HUES64 (cell line): ENCODE data around the gene MAP3K20.
"Not testable (repeated sequence)": the region's sequence is repeated elsewhere in the genome, so short reads cannot be mapped to it uniquely, and the experiment has no call there.

Experiments used
- H3K27ac ChIP-seq: 2 replicates; pipeline ENCODE4 v1.7.0; 2013; ENCODE audit warnings: low read depth, low read length, inconsistent platforms
- H3K27me3 ChIP-seq: 2 replicates; pipeline ENCODE4 v1.6.1; 2013; ENCODE audit warnings: mild to moderate bottlenecking, low read length; ENCODE audit not compliant: insufficient read depth
- H3K36me3 ChIP-seq: 2 replicates; pipeline ENCODE4 v1.6.1; 2013; ENCODE audit warnings: mild to moderate bottlenecking, low read length; ENCODE audit not compliant: insufficient read depth
- H3K4me1 ChIP-seq: 2 replicates; pipeline ENCODE4 v1.6.1; 2013; ENCODE audit warnings: mild to moderate bottlenecking, low read length, moderate library complexity; ENCODE audit not compliant: insufficient read depth
- H3K4me3 ChIP-seq: 2 replicates; pipeline ENCODE4 v1.5.1; 2013; ENCODE audit warnings: mild to moderate bottlenecking, low read length, moderate library complexity
- H3K9ac ChIP-seq: 2 replicates; pipeline ENCODE4 v1.6.1; 2013; ENCODE audit warnings: mild to moderate bottlenecking, low read depth, low read length
- H3K9me3 ChIP-seq: 2 replicates; pipeline ENCODE4 v1.6.1; 2013; ENCODE audit warnings: low read depth, low read length; ENCODE audit not compliant: insufficient read depth
- WGBS: fragments of 150-250, 120-280 bp; methylation state at CpG from one replicate; pipeline ENCODE4 v1.1.7; 2013; ENCODE audit warnings: missing lambda C conversion rate; 5-methylcytosine and 5-hydroxymethylcytosine counted together

MAP3K20 gene

GRCh38 chr2:173286153-173286809 is 210.6 kb downstream of the MAP3K20 start:
- H3K4me1 ChIP-seq = no peaks in the 10 kb centered on the region
- H3K27ac ChIP-seq = no peak overlapping the region
- no peaks in the 10 kb centered on the region for H3K36me3 ChIP-seq
- H3K4me3 ChIP-seq = no peak overlapping the region
- peaks cover 8% of the 10 kb centered on the region for H3K9me3 ChIP-seq
- 76% methylated on average over 6 of the region's 7 CpGs for WGBS
- no peaks in the 10 kb centered on the region for H3K27me3 ChIP-seq
- H3K9ac ChIP-seq = no peak overlapping the region

GRCh38 chr2:173287594-173287993 is 211.9 kb downstream of the MAP3K20 start:
- Histone ChIP-seq H3K36me3 (no peaks in the 10 kb centered on the region), H3K27ac (no peak overlapping the region), H3K9me3 (peaks cover 11% of the 10 kb centered on the region), H3K27me3 (no peaks in the 10 kb centered on the region), H3K4me1 (no peaks in the 10 kb centered on the region), H3K4me3 (no peak overlapping the region), H3K9ac (no peak overlapping the region)
- WGBS = 83% methylated on average over 2 of the region's 2 CpGs

DNA sequence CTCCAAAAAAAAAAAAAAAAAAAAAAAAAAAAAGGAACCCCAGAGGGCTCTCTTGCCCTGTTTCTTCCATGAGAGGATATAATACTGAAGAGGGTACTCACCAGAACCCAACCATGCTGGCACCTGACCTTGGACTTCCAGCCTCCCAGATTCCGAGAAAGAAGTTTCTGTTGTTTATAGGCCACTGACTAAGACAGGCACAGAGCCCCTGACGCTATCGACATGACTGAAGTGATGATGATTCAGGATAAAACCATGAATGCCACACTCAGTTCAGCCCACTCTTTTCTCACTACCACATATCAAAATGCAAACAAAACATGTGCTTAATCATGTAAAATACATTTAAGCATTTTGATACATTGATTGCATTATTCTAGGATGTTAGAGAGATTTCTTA is 212.9 kb downstream of the MAP3K20 start:
- Histone ChIP-seq H3K27me3 (no peaks in the 10 kb centered on the region), H3K4me1 (no peaks in the 10 kb centered on the region), H3K9ac (no peak overlapping the region), H3K36me3 (no peaks in the 10 kb centered on the region), H3K4me3 (no peak overlapping the region), H3K27ac (no peak overlapping the region), H3K9me3 (peaks cover 9% of the 10 kb centered on the region; the same call in 1 of the 2 replicates)
- WGBS = 98% methylated on average over 3 of the region's 3 CpGs

GRCh38 chr2:173290046-173290445 is 214.4 kb downstream of the MAP3K20 start:
- Histone ChIP-seq H3K4me1 (no peaks in the 10 kb centered on the region), H3K9ac (no peak overlapping the region), H3K9me3 (peaks cover 12% of the 10 kb centered on the region; the same call in 1 of the 2 replicates), H3K4me3 (no peak overlapping the region), H3K27me3 (no peaks in the 10 kb centered on the region), H3K36me3 (no peaks in the 10 kb centered on the region), H3K27ac (no peak overlapping the region)
- no CpG with 5 or more reads among the region's 2 CpGs for WGBS

DNA sequence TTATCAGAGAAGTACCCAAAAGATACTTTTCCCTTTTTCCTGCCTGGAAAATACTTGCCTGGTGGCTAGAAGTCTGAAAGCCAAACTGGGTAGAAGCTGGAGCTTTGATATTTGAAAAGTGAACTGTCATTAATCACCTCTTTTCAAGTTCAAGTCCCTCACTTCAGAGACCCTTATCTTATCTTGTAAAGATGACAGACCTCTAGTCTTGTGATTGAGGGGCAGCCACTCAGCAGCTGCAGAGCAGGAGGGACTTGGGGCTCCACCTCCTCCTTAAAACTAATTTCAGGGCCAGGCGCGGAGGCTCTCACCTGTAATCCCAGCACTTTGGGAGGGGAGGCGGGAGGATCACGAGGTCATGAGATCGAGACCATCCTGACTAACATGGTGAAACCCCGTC is 214.9 kb downstream of the MAP3K20 start:
- H3K36me3 ChIP-seq = no peaks in the 10 kb centered on the region
- H3K9ac ChIP-seq = no peak overlapping the region
- no peaks in the 10 kb centered on the region for H3K27me3 ChIP-seq
- H3K4me1 ChIP-seq = no peaks in the 10 kb centered on the region
- no peak overlapping the region for H3K27ac ChIP-seq
- H3K4me3 ChIP-seq = no peak overlapping the region
- H3K9me3 ChIP-seq = peaks cover 16% of the 10 kb centered on the region; the same call in 1 of the 2 replicates
- 99% methylated on average over 6 of the region's 6 CpGs for WGBS

DNA sequence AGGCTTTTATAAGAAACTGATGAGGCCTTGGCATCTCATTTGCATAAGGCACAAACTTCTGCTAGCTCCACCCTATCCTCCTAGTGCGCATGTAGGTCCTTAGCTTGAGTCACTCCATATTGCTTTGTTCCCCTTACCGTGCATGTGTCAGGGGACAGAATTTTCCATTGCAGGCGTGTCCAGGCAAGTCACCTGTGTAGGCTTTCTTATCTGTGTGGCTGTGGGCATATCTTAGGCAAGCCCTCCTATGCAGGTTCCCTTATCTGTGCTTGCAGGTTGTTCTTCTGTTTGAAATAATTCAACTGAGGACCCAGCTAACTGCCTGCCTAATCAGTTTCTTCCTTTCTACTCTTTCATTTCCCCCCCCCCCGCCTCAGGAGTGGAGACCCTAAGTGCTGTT is 215.8 kb downstream of the MAP3K20 start:
- Histone ChIP-seq H3K4me1 (no peaks in the 10 kb centered on the region), H3K9ac (no peak overlapping the region), H3K4me3 (no peak overlapping the region), H3K27me3 (no peaks in the 10 kb centered on the region), H3K27ac (no peak overlapping the region), H3K36me3 (no peaks in the 10 kb centered on the region), H3K9me3 (peaks cover 22% of the 10 kb centered on the region; the same call in 1 of the 2 replicates)
- 98% methylated on average over 3 of the region's 4 CpGs for WGBS

GRCh38 chr2:173296235-173296634 is 220.6 kb downstream of the MAP3K20 start:
- Histone ChIP-seq H3K27me3 (no peaks in the 10 kb centered on the region), H3K36me3 (no peaks in the 10 kb centered on the region), H3K4me1 (no peaks in the 10 kb centered on the region), H3K4me3 (no peak overlapping the region), H3K27ac (no peak overlapping the region), H3K9me3 (peaks cover 66% of the 10 kb centered on the region), H3K9ac (no peak overlapping the region)
- WGBS = 95% methylated on average over 2 of the region's 2 CpGs

DNA sequence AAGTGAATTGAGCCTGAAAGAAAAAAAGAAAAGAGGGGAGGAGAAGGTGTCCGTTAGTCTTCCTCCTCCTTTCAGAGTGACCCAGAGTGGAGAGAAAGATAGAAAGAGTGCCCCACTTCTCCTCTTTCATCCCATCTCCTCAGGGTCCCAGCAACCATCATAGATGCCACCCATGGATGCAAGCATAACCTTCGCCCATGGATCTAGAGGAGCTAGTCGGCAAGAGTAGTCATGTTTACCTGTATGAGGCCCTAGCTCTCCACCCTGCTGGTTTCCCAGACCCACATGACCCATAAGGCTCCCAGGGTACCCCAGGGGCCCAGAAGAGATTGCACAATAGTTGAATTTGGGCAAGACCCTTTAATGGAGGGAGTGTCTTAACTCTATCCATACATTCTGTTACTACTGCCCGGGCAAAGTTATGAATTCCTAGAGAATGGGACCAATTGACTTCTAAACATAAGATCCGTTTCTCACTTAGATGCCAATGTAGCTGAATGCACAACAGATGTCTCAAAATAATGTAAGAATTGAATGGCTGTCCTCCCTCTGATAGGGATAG is 223.0 kb downstream of the MAP3K20 start:
- Histone ChIP-seq H3K36me3 (no peaks in the 10 kb centered on the region), H3K4me3 (no peak overlapping the region), H3K27ac (no peak overlapping the region), H3K9ac (no peak overlapping the region), H3K27me3 (no peaks in the 10 kb centered on the region), H3K9me3 (peaks cover 63% of the 10 kb centered on the region), H3K4me1 (no peaks in the 10 kb centered on the region)
- 95% methylated on average over 5 of the region's 5 CpGs for whole genome bisulfite sequencing

DNA sequence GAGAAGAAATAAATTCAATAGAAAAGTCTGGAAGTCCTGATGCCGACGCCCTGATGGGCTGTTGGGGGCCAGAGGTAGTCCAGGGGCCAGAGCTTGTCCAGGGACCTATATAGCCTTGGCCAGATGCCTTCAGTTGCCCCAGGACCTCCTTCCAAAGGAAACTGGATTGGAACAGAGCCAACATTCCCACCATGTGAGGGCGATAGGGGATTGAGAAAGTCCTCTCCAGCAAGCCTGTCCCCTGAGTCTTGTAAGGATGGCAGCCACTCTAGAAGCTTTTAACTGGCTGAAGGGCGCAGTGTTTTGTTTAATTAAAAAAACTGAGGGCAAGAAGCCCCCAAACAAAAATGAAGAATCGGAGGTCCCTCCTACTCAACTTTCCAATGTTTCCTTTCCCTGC is 224.1 kb downstream of the MAP3K20 start:
- Histone ChIP-seq H3K9me3 (peaks cover 63% of the 10 kb centered on the region), H3K4me1 (peaks cover 4% of the 10 kb centered on the region), H3K9ac (no peak overlapping the region), H3K36me3 (no peaks in the 10 kb centered on the region), H3K27ac (no peak overlapping the region), H3K4me3 (no peak overlapping the region), H3K27me3 (no peaks in the 10 kb centered on the region)
- WGBS = 87% methylated on average over 5 of the region's 5 CpGs

DNA sequence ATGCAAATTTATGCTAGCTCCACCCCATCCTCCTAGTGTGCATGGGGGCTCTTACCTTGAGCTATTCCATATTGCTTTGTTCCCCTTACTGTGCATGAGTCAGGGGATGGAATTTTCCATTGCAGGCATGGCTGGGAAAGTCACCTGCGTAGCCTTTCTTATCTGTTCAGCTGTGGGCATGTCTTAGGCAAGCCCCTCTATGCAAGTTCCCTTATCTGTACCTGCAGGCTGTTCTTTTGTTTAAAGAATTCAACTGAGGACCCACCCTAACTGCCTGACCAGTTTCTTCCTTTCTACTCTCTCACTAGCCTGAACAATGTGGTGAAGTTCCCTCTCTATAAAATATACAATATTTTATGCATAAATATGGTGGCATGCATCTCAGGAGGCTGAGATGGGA is 224.8 kb downstream of the MAP3K20 start:
- WGBS = 90% methylated on average over 1 of the region's 1 CpG
- no peaks in the 10 kb centered on the region for H3K27me3 ChIP-seq
- H3K9me3 ChIP-seq = peaks cover 57% of the 10 kb centered on the region
- no peaks in the 10 kb centered on the region for H3K36me3 ChIP-seq
- H3K27ac ChIP-seq = no peak overlapping the region
- H3K4me3 ChIP-seq = no peak overlapping the region
- no peak overlapping the region for H3K9ac ChIP-seq
- H3K4me1 ChIP-seq = peaks cover 11% of the 10 kb centered on the region

GRCh38 chr2:173301549-173301948 is 225.9 kb downstream of the MAP3K20 start:
- H3K9me3 ChIP-seq = peaks cover 49% of the 10 kb centered on the region
- WGBS = 93% methylated on average over 4 of the region's 4 CpGs
- not testable (repeated sequence) for H3K27me3 ChIP-seq

More at GRCh38 chr2:173301549-173301948, 225.9 kb downstream of the MAP3K20 start:
- H3K4me1 ChIP-seq = peaks cover 22% of the 10 kb centered on the region
- H3K27ac ChIP-seq, H3K4me3 ChIP-seq, H3K36me3 ChIP-seq, H3K9ac ChIP-seq: not testable (repeated sequence)
